Liver (tissue), 9 donors: ENCODE data around the gene LNX2. TPM values are rescaled to one million over a fixed set of nuclear protein-coding genes. Genes with fewer than 3 reads are reported as not detected.

Experiments
- DNase-seq: peaks from one replicate; pipeline ENCODE4 v3.0.0-alpha.2; 2017; ENCODE audit warnings: low spot score
- H3K27ac ChIP-seq, 2 donors: one replicate each; pipeline ENCODE4 v1.7.0; 2013; ENCODE audit warnings: inconsistent platforms in 2 of 2, low read length in 2 of 2, control low read depth in 1 of 2, low read depth in 1 of 2, mild to moderate bottlenecking in 1 of 2
- H3K27me3 ChIP-seq, 4 donors: one replicate each; pipeline versions ENCODE4 v1.6.1 to v1.7.0; 2013; ENCODE audit warnings: low read length in 3 of 4, inconsistent platforms in 1 of 4, mild to moderate bottlenecking in 1 of 4, moderate library complexity in 1 of 4; ENCODE audit not compliant: control insufficient read depth in 4 of 4, insufficient read depth in 4 of 4
- H3K36me3 ChIP-seq, 4 donors: one replicate each; pipeline versions ENCODE4 v1.6.1 to v1.7.0; 2013; ENCODE audit warnings: low read length in 3 of 4, mild to moderate bottlenecking in 3 of 4, low read depth in 1 of 4, moderate library complexity in 1 of 4; ENCODE audit not compliant: control insufficient read depth in 4 of 4, insufficient read depth in 3 of 4
- H3K4me1 ChIP-seq, 4 donors: one replicate each; pipeline versions ENCODE4 v1.6.1 to v1.7.0; 2013; ENCODE audit warnings: low read length in 3 of 4, mild to moderate bottlenecking in 3 of 4, moderate library complexity in 1 of 4; ENCODE audit not compliant: control insufficient read depth in 4 of 4, insufficient read depth in 4 of 4
- H3K4me3 ChIP-seq, 3 donors: one replicate each; pipeline versions ENCODE4 v1.6.1 to v1.7.0; 2013; ENCODE audit warnings: low read length in 3 of 3, control low read depth in 1 of 3, low read depth in 1 of 3, mild to moderate bottlenecking in 1 of 3
- H3K9ac ChIP-seq, 2 donors: one replicate each; pipeline ENCODE4 v1.7.0; 2013; ENCODE audit warnings: low read length in 2 of 2, mild to moderate bottlenecking in 2 of 2, moderate library complexity in 2 of 2, control low read depth in 1 of 2, low read depth in 1 of 2
- H3K9me3 ChIP-seq, 4 donors: one replicate each; pipeline versions ENCODE4 v1.6.1 to v1.7.0; 2013; ENCODE audit warnings: low read length in 3 of 4; ENCODE audit not compliant: control insufficient read depth in 4 of 4
- ATF3 ChIP-seq: IDR thresholded peaks from 2 replicates; pipeline ENCODE4 v1.6.1; 2016; ENCODE audit warnings: antibody characterized with exemption
- EGR1 ChIP-seq, 2 donors: IDR thresholded peaks; 2 replicates each; pipeline ENCODE4 v1.6.1; 2016 to 2018; ENCODE audit warnings: antibody characterized with exemption in 2 of 2, low read depth in 2 of 2
- FOXA1 ChIP-seq: IDR thresholded peaks from 2 replicates; pipeline ENCODE4 v1.6.1; 2016; ENCODE audit warnings: antibody characterized with exemption
- FOXA2 ChIP-seq: IDR thresholded peaks from 2 replicates; pipeline ENCODE4 v1.6.1; 2016; ENCODE audit warnings: antibody characterized with exemption
- GABPA ChIP-seq, 2 donors: IDR thresholded peaks in 1 of 2; conservative IDR thresholded peaks in 1 of 2; 2 replicates each; pipeline ENCODE4 v1.6.1; 2016; ENCODE audit warnings: antibody characterized with exemption in 2 of 2, mild to moderate bottlenecking in 1 of 2, moderate library complexity in 1 of 2
- HNF4A ChIP-seq, 2 donors: conservative IDR thresholded peaks; 2 replicates each; pipeline ENCODE4 v1.6.1; 2016; ENCODE audit warnings: antibody characterized with exemption in 2 of 2, mild to moderate bottlenecking in 2 of 2
- HNF4G ChIP-seq: IDR thresholded peaks from 2 replicates; pipeline ENCODE4 v1.6.1; 2016; ENCODE audit warnings: antibody characterized with exemption
- JUND ChIP-seq, 2 donors: IDR thresholded peaks; 2 replicates each; pipeline ENCODE4 v1.6.1; 2016; ENCODE audit warnings: antibody characterized with exemption in 2 of 2
- MAX ChIP-seq: IDR thresholded peaks from 2 replicates; pipeline ENCODE4 v1.6.1; 2016; ENCODE audit warnings: antibody characterized with exemption
- NR2F2 ChIP-seq: IDR thresholded peaks from 2 replicates; pipeline ENCODE4 v1.6.1; 2016; ENCODE audit warnings: antibody characterized with exemption
- RAD21 ChIP-seq, 2 donors: IDR thresholded peaks; 2 replicates each; pipeline ENCODE4 v1.6.1; 2016; ENCODE audit warnings: antibody characterized with exemption in 2 of 2, mild to moderate bottlenecking in 2 of 2
- REST ChIP-seq: IDR thresholded peaks from 2 replicates; pipeline ENCODE4 v1.6.1; 2016; ENCODE audit warnings: antibody characterized with exemption, mild to moderate bottlenecking
- RXRA ChIP-seq, 2 donors: IDR thresholded peaks; 2 replicates each; pipeline ENCODE4 v1.6.1; 2017 to 2018; ENCODE audit warnings: antibody characterized with exemption in 2 of 2, mild to moderate bottlenecking in 1 of 2
- SP1 ChIP-seq: IDR thresholded peaks from 2 replicates; pipeline ENCODE4 v1.6.1; 2018; ENCODE audit warnings: antibody characterized with exemption, mild to moderate bottlenecking
- TAF1 ChIP-seq: conservative IDR thresholded peaks from 2 replicates; pipeline ENCODE4 v1.6.1; 2016; ENCODE audit warnings: antibody characterized with exemption, mild to moderate bottlenecking
- YY1 ChIP-seq: IDR thresholded peaks from 2 replicates; pipeline ENCODE4 v1.6.1; 2016; ENCODE audit warnings: antibody characterized with exemption, mild to moderate bottlenecking
- WGBS: extraction: QIAGEN DNeasy Blood & Tissue Kit; methylation state at CpG from one replicate; pipeline ENCODE4 v1.1.7; 2013; 5-methylcytosine and 5-hydroxymethylcytosine counted together
- polyA plus RNA-seq, 2 donors: library from polyadenylated mRNA; stranded (reverse) in 1 of 2; unstranded in 1 of 2; fragments of 200-250 nt in 1 of 2; fragments of >200 nt in 1 of 2; fragmentation: Nextera tagmentation in 1 of 2; extraction: Ambion mirVana in 1 of 2; gene quantifications; one replicate each; pipeline versions ENCODE4 v1.2.1 to v1.2.3, GENCODE V29; 2013 to 2015
- total RNA-seq, 2 donors: library from RNA; depleted of rRNA; stranded (reverse); fragments of >200 nt; gene quantifications; one replicate each; pipeline ENCODE4 v1.2.3, GENCODE V29; 2014
- TF ChIP-seq, protein P1 (sequence below): IDR thresholded peaks from 2 replicates; pipeline ENCODE4 v1.6.1; 2016; ENCODE audit warnings: antibody characterized with exemption
- TF ChIP-seq, protein P2 (sequence below): fragments of 150-350 bp; IDR thresholded peaks from 2 replicates; pipeline ENCODE4 v1.5.1; 2017; ENCODE audit warnings: improper control_type of control experiment, low read depth, low read length; ENCODE audit not compliant: missing input control
- donor health status: healthy.
- donor health status: healthy.
- donor health status: healthy.
- donor health status: healthy.
- donor health status: healthy.

The LNX2 gene
- total RNA-seq = 10 to 100 TPM; 13.8 to 25.9 TPM
- 10 to 100 TPM in 1 of 2 donors, 1 to 10 TPM in 1; 6.2 to 12.8 TPM for polyA plus RNA-seq

- Histone ChIP-seq H3K9ac (peak within 1 kb of the TSS; percentile 90 to 97), H3K9me3 (no peaks in the 10 kb centered on the region), H3K36me3 (peaks cover 0 to 2% (median 0%) of the 10 kb centered on the region in 4 donors), H3K27ac (peak within 1 kb of the TSS; percentile 99), H3K27me3 (no peaks in the 10 kb centered on the region), H3K4me3 (peak within 1 kb of the TSS; percentile 79 to 98 (median 93)), H3K4me1 (peaks cover 7 to 52% (median 39%) of the 10 kb centered on the region in 4 donors)
- DNase-seq = peak; percentile 98
- under 1% methylated on average over 79 of the region's 79 CpGs for WGBS
- TF ChIP-seq RAD21 (IDR thresholded peaks at IDR 0.05) = peak; percentile 13 to 43
- no peak for TF ChIP-seq REST
- peak; percentile 75 for TF ChIP-seq SP1
- peak; percentile 40 for TF ChIP-seq TAF1
- no peak for TF ChIP-seq FOXA1
- TF ChIP-seq RXRA (IDR thresholded peaks at IDR 0.05) = no peak
- TF ChIP-seq, protein P1, sequence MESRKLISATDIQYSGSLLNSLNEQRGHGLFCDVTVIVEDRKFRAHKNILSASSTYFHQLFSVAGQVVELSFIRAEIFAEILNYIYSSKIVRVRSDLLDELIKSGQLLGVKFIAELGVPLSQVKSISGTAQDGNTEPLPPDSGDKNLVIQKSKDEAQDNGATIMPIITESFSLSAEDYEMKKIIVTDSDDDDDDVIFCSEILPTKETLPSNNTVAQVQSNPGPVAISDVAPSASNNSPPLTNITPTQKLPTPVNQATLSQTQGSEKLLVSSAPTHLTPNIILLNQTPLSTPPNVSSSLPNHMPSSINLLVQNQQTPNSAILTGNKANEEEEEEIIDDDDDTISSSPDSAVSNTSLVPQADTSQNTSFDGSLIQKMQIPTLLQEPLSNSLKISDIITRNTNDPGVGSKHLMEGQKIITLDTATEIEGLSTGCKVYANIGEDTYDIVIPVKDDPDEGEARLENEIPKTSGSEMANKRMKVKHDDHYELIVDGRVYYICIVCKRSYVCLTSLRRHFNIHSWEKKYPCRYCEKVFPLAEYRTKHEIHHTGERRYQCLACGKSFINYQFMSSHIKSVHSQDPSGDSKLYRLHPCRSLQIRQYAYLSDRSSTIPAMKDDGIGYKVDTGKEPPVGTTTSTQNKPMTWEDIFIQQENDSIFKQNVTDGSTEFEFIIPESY = no peak
- TF ChIP-seq JUND (IDR thresholded peaks at IDR 0.05) = peak in 1 of 2 donors; percentile 27
- TF ChIP-seq HNF4A (conservative IDR thresholded peaks at IDR 0.05) = peak in 1 of 2 donors; percentile 26
- TF ChIP-seq GABPA (IDR thresholded peaks at IDR 0.05 in 1 of 2, conservative IDR thresholded peaks at IDR 0.05 in 1 of 2) = no peak
- peak in 1 of 2 donors; percentile 31 for TF ChIP-seq EGR1 (IDR thresholded peaks at IDR 0.05; ENCODE audit: low read depth in 2 of 2)
- TF ChIP-seq HNF4G = peak; percentile 15
- no peak for TF ChIP-seq ATF3
- TF ChIP-seq FOXA2 = no peak
Observed at GRCh38 chr13:27620377-27621115, at the start of gene LNX2. TSS of gene LNX2 (minus strand) at chr13:27620529. CDS start at chr13:27581703, 38,826 bp downstream.

DNA sequence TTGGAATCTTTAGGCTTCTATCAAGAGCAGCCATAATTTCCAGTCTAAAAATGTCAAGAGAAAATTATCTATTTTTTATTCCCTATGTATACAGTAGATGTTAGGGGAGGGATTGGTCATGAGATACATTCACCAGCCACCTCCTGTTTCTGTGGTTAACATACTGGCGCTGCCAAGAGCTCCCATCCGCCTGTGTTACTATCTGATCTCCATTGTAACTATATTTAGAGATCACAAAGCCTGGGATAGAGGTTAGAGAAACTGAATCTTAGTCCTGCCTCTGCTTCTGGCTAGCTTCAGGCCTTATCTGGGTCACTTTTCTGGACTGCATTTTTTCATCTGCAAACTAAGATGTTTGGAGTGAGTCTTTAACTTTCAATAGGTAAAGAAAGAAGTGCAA is 47.6 kb upstream of the LNX2 start:
- no peak overlapping the region for H3K9ac ChIP-seq
- H3K36me3 ChIP-seq = peaks cover 2 to 3% (median 3%) of the 10 kb centered on the region in 4 donors
- H3K4me3 ChIP-seq = no peak overlapping the region
- H3K27ac ChIP-seq = no peak overlapping the region
- DNase-seq = no peak
- H3K4me1 ChIP-seq = peaks cover 0 to 2% (median under 1%) of the 10 kb centered on the region in 4 donors
- H3K27me3 ChIP-seq = no peaks in the 10 kb centered on the region
- no peaks in the 10 kb centered on the region for H3K9me3 ChIP-seq
- 75% methylated on average over 2 of the region's 2 CpGs for WGBS
- TF ChIP-seq HNF4A (conservative IDR thresholded peaks at IDR 0.05) (no peak), NR2F2 (no peak), FOXA2 (no peak), TAF1 (no peak), SP1 (no peak), ATF3 (no peak), RAD21 (IDR thresholded peaks at IDR 0.05) (no peak), JUND (IDR thresholded peaks at IDR 0.05) (no peak), HNF4G (no peak), RXRA (IDR thresholded peaks at IDR 0.05) (no peak), YY1 (no peak), EGR1 (IDR thresholded peaks at IDR 0.05; ENCODE audit: low read depth in 2 of 2) (no peak), FOXA1 (no peak), MAX (no peak), GABPA (IDR thresholded peaks at IDR 0.05 in 1 of 2, conservative IDR thresholded peaks at IDR 0.05 in 1 of 2) (no peak)
- TF ChIP-seq, protein P1 = no peak
- TF ChIP-seq, protein P2, sequence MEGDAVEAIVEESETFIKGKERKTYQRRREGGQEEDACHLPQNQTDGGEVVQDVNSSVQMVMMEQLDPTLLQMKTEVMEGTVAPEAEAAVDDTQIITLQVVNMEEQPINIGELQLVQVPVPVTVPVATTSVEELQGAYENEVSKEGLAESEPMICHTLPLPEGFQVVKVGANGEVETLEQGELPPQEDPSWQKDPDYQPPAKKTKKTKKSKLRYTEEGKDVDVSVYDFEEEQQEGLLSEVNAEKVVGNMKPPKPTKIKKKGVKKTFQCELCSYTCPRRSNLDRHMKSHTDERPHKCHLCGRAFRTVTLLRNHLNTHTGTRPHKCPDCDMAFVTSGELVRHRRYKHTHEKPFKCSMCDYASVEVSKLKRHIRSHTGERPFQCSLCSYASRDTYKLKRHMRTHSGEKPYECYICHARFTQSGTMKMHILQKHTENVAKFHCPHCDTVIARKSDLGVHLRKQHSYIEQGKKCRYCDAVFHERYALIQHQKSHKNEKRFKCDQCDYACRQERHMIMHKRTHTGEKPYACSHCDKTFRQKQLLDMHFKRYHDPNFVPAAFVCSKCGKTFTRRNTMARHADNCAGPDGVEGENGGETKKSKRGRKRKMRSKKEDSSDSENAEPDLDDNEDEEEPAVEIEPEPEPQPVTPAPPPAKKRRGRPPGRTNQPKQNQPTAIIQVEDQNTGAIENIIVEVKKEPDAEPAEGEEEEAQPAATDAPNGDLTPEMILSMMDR = no peak
